Inflammatory macrophage treated with lipopolysaccharide for 4 hours (primary cell): ENCODE results near the gene ANXA1.
A peak's percentile ranks its signal among the peaks of the same experiment; 100 is the strongest.

Experiments
- DNase-seq: peaks from one replicate; pipeline ENCODE4 v3.0.0-alpha.2; 2020

ANXA1 gene

GRCh38 chr9:73151653-73152542 is at the start of gene ANXA1:
Gene ANXA1, plus strand, starts transcription at chr9:73151865. Its CDS starts 6,671 bp downstream, at chr9:73158536.
- peak; percentile 94 for DNase-seq

- no peak for DNase-seq
These were observed 47.3 kb upstream of the ANXA1 start for GRCh38 chr9:73104342-73104741.

- no peak for DNase-seq
These were observed 46.7 kb upstream of the ANXA1 start for GRCh38 chr9:73104921-73105320.

GRCh38 chr9:73107489-73108069 is 44.1 kb upstream of the ANXA1 start:
- peak; percentile 68 for DNase-seq

- DNase-seq, result no peak
These were observed 37.6 kb upstream of the ANXA1 start for GRCh38 chr9:73114058-73114457.

- DNase-seq, result no peak
These were observed 36.7 kb upstream of the ANXA1 start for GRCh38 chr9:73114958-73115357.

- peak; percentile 28 for DNase-seq
These were observed 35.6 kb upstream of the ANXA1 start for GRCh38 chr9:73116031-73116430.

GRCh38 chr9:73116880-73117279 is 34.8 kb upstream of the ANXA1 start:
- DNase-seq, result no peak

- DNase-seq, result peak; percentile 77
These were observed 33.4 kb upstream of the ANXA1 start for GRCh38 chr9:73118286-73118685.

GRCh38 chr9:73118898-73119554 is 32.6 kb upstream of the ANXA1 start:
- DNase-seq, result no peak

- DNase-seq, result no peak
These were observed 30.2 kb upstream of the ANXA1 start for GRCh38 chr9:73121375-73121935.

GRCh38 chr9:73125651-73126050 is 26.0 kb upstream of the ANXA1 start:
- no peak for DNase-seq

GRCh38 chr9:73129941-73130685 is 21.6 kb upstream of the ANXA1 start:
- DNase-seq, result peak; percentile 46

GRCh38 chr9:73131461-73131860 is 20.2 kb upstream of the ANXA1 start:
- no peak for DNase-seq

GRCh38 chr9:73132034-73132776 is 19.5 kb upstream of the ANXA1 start:
- peak; percentile 98 for DNase-seq

GRCh38 chr9:73133022-73133651 is 18.5 kb upstream of the ANXA1 start:
- DNase-seq, result no peak

GRCh38 chr9:73133921-73134407 is 17.7 kb upstream of the ANXA1 start:
- DNase-seq, result no peak

GRCh38 chr9:73135394-73135793 is 16.3 kb upstream of the ANXA1 start:
- DNase-seq, result no peak

- no peak for DNase-seq
These were observed 14.3 kb upstream of the ANXA1 start for GRCh38 chr9:73137286-73137899.

- DNase-seq, result peak; percentile 54
These were observed 13.8 kb upstream of the ANXA1 start for GRCh38 chr9:73137914-73138313.

GRCh38 chr9:73138516-73138915 is 13.1 kb upstream of the ANXA1 start:
- peak; percentile 64 for DNase-seq
